Measurements from ENCODE around the gene ABTB2.

- no peak for TF ChIP-seq POLR2A (IDR thresholded peaks at IDR 0.05; ENCODE audit: low read length)
- TF ChIP-seq GATA1 (IDR thresholded peaks at IDR 0.05; ENCODE audit: low read depth, low read length) = no peak
Measured at GRCh38 chr11:34280945-34281872, 76.6 kb downstream of the ABTB2 start.
